Subcutaneous abdominal adipose tissue (tissue), 5 donors: Measurements from ENCODE around the gene RHCE.
"Not testable (repeated sequence)": the region's sequence is repeated elsewhere in the genome, so short reads cannot be mapped to it uniquely, and the experiment has no call there.

ENCODE experiments used
- H3K27ac ChIP-seq: one replicate; pipeline ENCODE4 v1.7.0; 2013; ENCODE audit warnings: low read depth, mild to moderate bottlenecking, inconsistent platforms, low read length, moderate library complexity
- H3K27me3 ChIP-seq, 5 donors: one replicate each; pipeline ENCODE4 v1.7.0; 2013; ENCODE audit warnings: low read length in 5 of 5, inconsistent platforms in 1 of 5; ENCODE audit not compliant: control insufficient read depth in 5 of 5, insufficient read depth in 4 of 5
- H3K36me3 ChIP-seq, 5 donors: one replicate each; pipeline ENCODE4 v1.7.0; 2013; ENCODE audit warnings: low read length in 5 of 5; ENCODE audit not compliant: control insufficient read depth in 5 of 5, insufficient read depth in 5 of 5
- H3K4me1 ChIP-seq, 5 donors: one replicate each; pipeline ENCODE4 v1.7.0; 2013; ENCODE audit warnings: low read length in 5 of 5, mild to moderate bottlenecking in 3 of 5, moderate library complexity in 1 of 5; ENCODE audit not compliant: control insufficient read depth in 5 of 5, insufficient read depth in 5 of 5
- H3K4me3 ChIP-seq, 5 donors: one replicate each; pipeline ENCODE4 v1.7.0; 2013; ENCODE audit warnings: low read length in 5 of 5, low read depth in 1 of 5
- H3K9ac ChIP-seq, 5 donors: one replicate each; pipeline ENCODE4 v1.7.0; 2013; ENCODE audit warnings: low read length in 5 of 5, mild to moderate bottlenecking in 4 of 5, moderate library complexity in 3 of 5
- H3K9me3 ChIP-seq, 5 donors: one replicate each; pipeline ENCODE4 v1.7.0; 2013; ENCODE audit warnings: low read length in 5 of 5; ENCODE audit not compliant: control insufficient read depth in 5 of 5
- donor health status: healthy.
- donor health status: healthy.
- donor health status: healthy.
- donor health status: healthy.
- donor health status: healthy.

Gene RHCE

GRCh38 chr1:25456502-25456901, 35.9 kb upstream of the RHCE start:
- Histone ChIP-seq H3K27ac (no peak overlapping the region), H3K36me3 (peaks cover 20 to 45% (median 28%) of the 10 kb centered on the region in 5 donors), H3K4me1 (no peaks in the 10 kb centered on the region), H3K4me3 (no peak overlapping the region), H3K9me3 (no peaks in the 10 kb centered on the region), H3K9ac (no peak overlapping the region), H3K27me3 (no peaks in the 10 kb centered on the region)

GRCh38 chr1:25451908-25452307, 31.3 kb upstream of the RHCE start:
- H3K27ac ChIP-seq, result no peak overlapping the region
- no peak overlapping the region for H3K9ac ChIP-seq
- no peak overlapping the region for H3K4me3 ChIP-seq
- H3K27me3 ChIP-seq, result no peaks in the 10 kb centered on the region
- H3K4me1 ChIP-seq, result no peaks in the 10 kb centered on the region
- H3K36me3 ChIP-seq, result peaks cover 5 to 27% (median 23%) of the 10 kb centered on the region in 5 donors
- no peaks in the 10 kb centered on the region for H3K9me3 ChIP-seq

- H3K4me3 ChIP-seq, result no peak overlapping the region
- H3K27me3 ChIP-seq, result no peaks in the 10 kb centered on the region
- no peak overlapping the region for H3K9ac ChIP-seq
- peaks cover 0 to 3% (median 0%) of the 10 kb centered on the region in 5 donors for H3K4me1 ChIP-seq
- H3K9me3 ChIP-seq, result no peaks in the 10 kb centered on the region
- no peak overlapping the region for H3K27ac ChIP-seq
- peaks cover 6 to 22% (median 17%) of the 10 kb centered on the region in 5 donors for H3K36me3 ChIP-seq
Observed at GRCh38 chr1:25450891-25451290, 30.3 kb upstream of the RHCE start.

DNA sequence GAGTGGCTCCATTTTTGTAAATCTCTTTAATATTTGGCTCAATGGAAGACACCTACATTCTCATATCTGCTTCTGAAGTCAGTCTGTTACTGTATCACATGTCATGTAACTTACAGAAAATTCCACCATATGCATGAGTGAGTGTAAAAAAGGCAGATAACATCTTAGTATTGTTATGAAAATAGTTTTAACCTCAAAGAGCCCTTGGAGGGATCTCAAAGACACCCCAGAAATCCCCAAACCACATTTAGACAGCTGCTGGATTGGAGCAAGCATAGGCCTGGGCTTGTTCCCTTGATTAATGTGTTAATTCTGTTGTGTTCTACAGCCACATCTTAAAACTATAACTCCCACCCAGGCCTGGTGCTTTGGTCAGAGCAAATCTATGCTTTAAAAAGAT, 26.9 kb upstream of the RHCE start:
- peaks cover 0 to 5% (median 0%) of the 10 kb centered on the region in 5 donors for H3K4me1 ChIP-seq
- peaks cover 3 to 12% (median 11%) of the 10 kb centered on the region in 5 donors for H3K36me3 ChIP-seq
- H3K4me3 ChIP-seq, result no peak overlapping the region
- H3K27me3 ChIP-seq, result no peaks in the 10 kb centered on the region
- no peaks in the 10 kb centered on the region for H3K9me3 ChIP-seq
- no peak overlapping the region for H3K9ac ChIP-seq
- H3K27ac ChIP-seq, result no peak overlapping the region

DNA sequence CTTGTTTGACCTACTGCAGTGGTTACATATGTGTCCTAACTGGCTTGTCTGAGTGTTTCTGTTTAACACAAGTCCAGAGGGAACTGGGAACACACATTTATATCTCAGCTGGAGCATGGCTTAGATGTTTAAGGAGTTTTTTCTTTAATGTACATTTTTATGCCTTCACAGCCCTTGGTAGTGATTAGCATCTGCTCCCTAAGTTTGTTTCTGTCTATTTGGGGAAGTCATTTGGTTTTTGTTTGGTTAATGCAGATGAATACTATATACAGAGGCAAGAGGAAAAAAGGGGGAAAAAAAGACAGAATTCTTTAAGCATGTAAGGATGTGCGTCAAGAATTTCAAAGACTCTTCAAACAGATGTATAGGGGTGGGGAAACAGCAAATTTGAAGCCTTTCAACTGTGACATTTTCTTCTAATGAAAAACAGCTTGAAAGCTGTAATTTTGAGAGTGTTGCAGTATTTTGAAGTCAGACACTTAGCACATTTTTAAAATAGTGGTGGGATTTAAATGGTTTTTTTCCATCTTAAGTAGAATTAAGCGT, 25.4 kb upstream of the RHCE start:
- H3K27ac ChIP-seq, result no peak overlapping the region
- H3K4me3 ChIP-seq, result no peak overlapping the region
- no peak overlapping the region for H3K9ac ChIP-seq
- H3K9me3 ChIP-seq, result no peaks in the 10 kb centered on the region
- H3K4me1 ChIP-seq, result peaks cover 0 to 5% (median 0%) of the 10 kb centered on the region in 5 donors
- no peaks in the 10 kb centered on the region for H3K27me3 ChIP-seq
- H3K36me3 ChIP-seq, result peaks cover 3 to 12% (median 11%) of the 10 kb centered on the region in 5 donors

- not testable (repeated sequence) for H3K9ac ChIP-seq, H3K27ac ChIP-seq, H3K9me3 ChIP-seq, H3K27me3 ChIP-seq, H3K4me3 ChIP-seq, H3K4me1 ChIP-seq
- peaks cover 3 to 11% (median 7%) of the 10 kb centered on the region in 5 donors for H3K36me3 ChIP-seq
Observed at GRCh38 chr1:25444604-25445003, 24.0 kb upstream of the RHCE start.

DNA sequence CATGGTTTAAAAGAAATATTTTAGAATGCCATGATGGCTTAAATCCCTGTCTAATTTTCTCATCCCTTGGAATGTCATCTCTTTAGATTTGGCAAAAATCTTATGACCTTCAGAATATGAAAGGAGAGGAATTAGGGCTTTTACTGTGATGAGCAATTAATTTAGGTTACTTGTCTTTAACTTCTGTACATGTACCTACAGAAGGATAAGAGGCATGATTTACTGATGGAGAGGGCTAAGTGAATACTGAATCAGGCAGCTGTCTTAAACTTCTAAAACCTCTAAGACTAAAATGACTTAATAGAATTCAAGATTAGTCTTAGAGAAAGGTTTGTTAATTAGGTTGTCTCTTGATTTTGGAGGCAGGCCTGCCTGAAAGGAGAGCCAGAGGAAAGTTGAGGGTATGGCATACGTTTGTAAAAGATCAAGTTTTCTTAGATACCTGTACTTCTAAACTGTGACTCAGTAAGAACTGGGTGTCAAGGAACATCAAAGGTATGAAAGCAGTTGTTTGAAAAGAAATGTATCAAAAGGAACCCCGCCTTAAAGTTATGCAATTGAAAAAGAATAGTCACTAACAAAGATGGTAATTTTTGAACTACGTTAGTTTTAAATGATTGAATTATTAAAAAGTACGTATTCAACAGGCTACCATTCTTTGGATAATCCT, 22.5 kb upstream of the RHCE start:
- Histone ChIP-seq H3K27ac (no peak overlapping the region), H3K4me3 (no peak overlapping the region), H3K9me3 (no peaks in the 10 kb centered on the region), H3K9ac (no peak overlapping the region), H3K4me1 (peaks cover 0 to 5% (median 0%) of the 10 kb centered on the region in 5 donors), H3K27me3 (no peaks in the 10 kb centered on the region), H3K36me3 (peaks cover 3 to 7% (median 4%) of the 10 kb centered on the region in 5 donors)

- H3K4me1 ChIP-seq, result peaks cover 0 to 5% (median 0%) of the 10 kb centered on the region in 5 donors
- no peaks in the 10 kb centered on the region for H3K9me3 ChIP-seq
- H3K9ac ChIP-seq, result no peak overlapping the region
- no peaks in the 10 kb centered on the region for H3K27me3 ChIP-seq
- no peak overlapping the region for H3K27ac ChIP-seq
- H3K36me3 ChIP-seq, result peaks cover 0 to 4% (median 4%) of the 10 kb centered on the region in 5 donors
- H3K4me3 ChIP-seq, result no peak overlapping the region
Observed at GRCh38 chr1:25442178-25442577, 21.6 kb upstream of the RHCE start.

- H3K9me3 ChIP-seq, result no peaks in the 10 kb centered on the region
Observed at GRCh38 chr1:25439287-25439686, 18.7 kb upstream of the RHCE start.

GRCh38 chr1:25437672-25438071, 17.0 kb upstream of the RHCE start:
- no peaks in the 10 kb centered on the region for H3K9me3 ChIP-seq
- H3K4me1 ChIP-seq, result peaks cover 5 to 40% (median 34%) of the 10 kb centered on the region in 5 donors
- no peaks in the 10 kb centered on the region for H3K36me3 ChIP-seq
- no peak overlapping the region for H3K27ac ChIP-seq
- H3K27me3 ChIP-seq, result no peaks in the 10 kb centered on the region
- H3K9ac ChIP-seq, result no peak overlapping the region
- no peak overlapping the region for H3K4me3 ChIP-seq

More at GRCh38 chr1:25439287-25439686, 18.7 kb upstream of the RHCE start:
- no peak overlapping the region for H3K4me3 ChIP-seq
- no peaks in the 10 kb centered on the region for H3K36me3 ChIP-seq
- no peak overlapping the region for H3K9ac ChIP-seq
- no peak overlapping the region for H3K27ac ChIP-seq
- peaks cover 3 to 27% (median 21%) of the 10 kb centered on the region in 5 donors for H3K4me1 ChIP-seq
- H3K27me3 ChIP-seq, result no peaks in the 10 kb centered on the region
